Measurements from ENCODE around the gene HSPB9.

Gene HSPB9

DNA sequence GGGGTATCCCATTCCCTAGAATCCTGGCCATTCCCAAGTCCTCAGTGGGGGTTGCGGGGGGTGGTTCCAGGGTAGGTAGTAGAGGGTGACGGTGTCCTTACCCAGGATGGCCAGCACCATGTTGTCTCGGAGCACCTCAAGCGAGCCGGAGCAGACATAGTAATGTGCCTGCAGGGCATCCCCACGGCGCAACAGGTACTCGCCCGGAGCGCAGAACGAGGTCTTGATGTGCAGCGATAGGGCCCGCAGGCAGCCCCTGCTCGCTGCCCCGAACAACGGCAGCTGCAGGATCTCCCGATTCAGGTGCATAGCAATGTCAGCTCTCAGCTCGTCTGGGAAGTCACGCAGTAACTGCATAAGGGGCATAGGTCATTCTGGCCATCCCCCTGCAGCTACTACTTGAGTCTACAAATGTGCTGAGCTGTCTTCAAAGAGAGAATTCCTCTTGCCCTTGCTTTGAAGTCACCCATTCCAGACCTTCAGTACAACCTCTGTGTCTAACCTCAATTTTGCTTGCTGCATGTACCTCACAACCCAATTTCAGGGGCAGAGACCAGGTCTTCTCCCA is 43.7 kb downstream of the HSPB9 start:
- Histone ChIP-seq H3K36me3 (ENCODE audit: insufficient read depth, low read depth, low read length) (no peaks in the 10 kb centered on the region), H3K9ac (ENCODE audit: low read depth, low read length) (no peak overlapping the region), H3K27me3 (ENCODE audit: insufficient read depth, low read length) (no peaks in the 10 kb centered on the region), H3K9me3 (ENCODE audit: insufficient read depth, low read depth, low read length) (no peaks in the 10 kb centered on the region), H3K27ac (ENCODE audit: low read length) (no peak overlapping the region), H3K4me3 (ENCODE audit: low read length) (no peak overlapping the region), H3K4me1 (ENCODE audit: insufficient read depth, low read length) (no peaks in the 10 kb centered on the region)

DNA sequence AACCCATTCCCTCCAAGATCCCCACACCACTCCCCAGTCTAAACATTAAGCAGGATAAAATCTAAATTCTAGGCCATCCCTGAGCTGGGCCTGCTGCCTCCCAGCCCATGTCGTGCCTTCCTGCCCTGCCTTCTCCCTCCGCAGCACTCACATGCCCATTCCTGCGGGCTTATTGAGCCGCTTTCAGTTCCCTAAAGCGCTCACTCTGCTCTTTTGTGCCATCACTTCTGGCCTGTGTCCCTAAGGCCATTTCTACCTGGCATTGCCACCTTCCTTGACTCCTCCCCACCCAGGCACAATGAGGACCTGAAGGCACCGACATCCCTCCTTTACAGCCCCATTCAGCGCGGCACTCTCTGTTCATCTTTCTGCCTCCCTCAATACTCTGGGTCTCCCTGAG is 45.2 kb downstream of the HSPB9 start:
- Histone ChIP-seq H3K27ac (ENCODE audit: low read length) (no peak overlapping the region), H3K36me3 (ENCODE audit: insufficient read depth, low read depth, low read length) (no peaks in the 10 kb centered on the region), H3K27me3 (ENCODE audit: insufficient read depth, low read length) (no peaks in the 10 kb centered on the region), H3K9me3 (ENCODE audit: insufficient read depth, low read depth, low read length) (no peaks in the 10 kb centered on the region), H3K4me3 (ENCODE audit: low read length) (no peak overlapping the region), H3K9ac (ENCODE audit: low read depth, low read length) (no peak overlapping the region), H3K4me1 (ENCODE audit: insufficient read depth, low read length) (no peaks in the 10 kb centered on the region)

DNA sequence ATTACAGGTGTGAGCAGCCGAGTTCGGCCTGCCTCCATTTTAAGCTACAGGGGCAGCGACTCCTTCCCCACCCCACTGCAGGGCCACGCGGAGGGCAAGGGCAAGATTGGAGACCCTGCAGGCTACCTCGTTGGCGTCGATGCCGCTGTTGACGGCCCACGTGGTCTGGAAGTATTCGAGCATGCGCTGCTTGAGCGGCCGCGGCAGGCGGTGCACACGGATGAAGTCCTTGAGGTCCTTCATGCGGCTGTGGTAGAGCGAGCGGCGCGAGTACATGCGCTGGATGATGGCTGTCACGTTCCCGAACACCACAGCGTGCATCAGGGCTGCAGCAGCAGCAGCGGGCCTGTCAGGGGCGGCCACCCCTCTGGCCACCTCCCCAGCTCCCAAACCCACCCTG is 46.7 kb downstream of the HSPB9 start:
- no peak overlapping the region for H3K27ac ChIP-seq (ENCODE audit: low read length)
- no peaks in the 10 kb centered on the region for H3K36me3 ChIP-seq (ENCODE audit: insufficient read depth, low read depth, low read length)
- no peaks in the 10 kb centered on the region for H3K4me1 ChIP-seq (ENCODE audit: insufficient read depth, low read length)
- H3K27me3 ChIP-seq (ENCODE audit: insufficient read depth, low read length) = no peaks in the 10 kb centered on the region
- H3K9ac ChIP-seq (ENCODE audit: low read depth, low read length) = no peak overlapping the region
- no peaks in the 10 kb centered on the region for H3K9me3 ChIP-seq (ENCODE audit: insufficient read depth, low read depth, low read length)
- H3K4me3 ChIP-seq (ENCODE audit: low read length) = no peak overlapping the region

- H3K9me3 ChIP-seq (ENCODE audit: insufficient read depth, low read depth, low read length) = no peaks in the 10 kb centered on the region
- no peaks in the 10 kb centered on the region for H3K36me3 ChIP-seq (ENCODE audit: insufficient read depth, low read depth, low read length)
- H3K4me3 ChIP-seq (ENCODE audit: low read length) = no peak overlapping the region
- no peak overlapping the region for H3K27ac ChIP-seq (ENCODE audit: low read length)
- no peaks in the 10 kb centered on the region for H3K4me1 ChIP-seq (ENCODE audit: insufficient read depth, low read length)
- no peaks in the 10 kb centered on the region for H3K27me3 ChIP-seq (ENCODE audit: insufficient read depth, low read length)
- H3K9ac ChIP-seq (ENCODE audit: low read depth, low read length) = no peak overlapping the region
Observed at GRCh38 chr17:42171831-42172230, 49.2 kb downstream of the HSPB9 start.
